ENCODE data around the gene CDH18.

CDH18 gene

GRCh38 chr5:19987612-19988361, at the start of gene CDH18:
TSS of gene CDH18 (minus strand) at chr5:19988200. CDS start at chr5:19838986, 149,214 bp downstream.
- DNase-seq = peak; percentile 37

- DNase-seq = no peak
Measured at GRCh38 chr5:20034717-20035116, 46.7 kb upstream of the CDH18 start.

GRCh38 chr5:20033881-20034280, 45.9 kb upstream of the CDH18 start:
- DNase-seq = no peak

- no peak for DNase-seq
Measured at GRCh38 chr5:20032896-20033295, 44.9 kb upstream of the CDH18 start.

GRCh38 chr5:20030125-20030524, 42.1 kb upstream of the CDH18 start:
- DNase-seq = no peak

GRCh38 chr5:20029266-20029665, 41.3 kb upstream of the CDH18 start:
- DNase-seq = no peak

GRCh38 chr5:20028506-20028905, 40.5 kb upstream of the CDH18 start:
- no peak for DNase-seq

GRCh38 chr5:20023686-20024180, 35.7 kb upstream of the CDH18 start:
- DNase-seq = no peak

- DNase-seq = no peak
Measured at GRCh38 chr5:20020247-20020646, 32.2 kb upstream of the CDH18 start.

- no peak for DNase-seq
Measured at GRCh38 chr5:20017021-20017420, 29.0 kb upstream of the CDH18 start.

GRCh38 chr5:20000416-20000815, 12.4 kb upstream of the CDH18 start:
- DNase-seq = no peak

GRCh38 chr5:19988457-19988856, 457 bp upstream of the CDH18 start:
- no peak for DNase-seq

- DNase-seq = no peak
Measured at GRCh38 chr5:19986806-19987205, 1.2 kb downstream of the CDH18 start.

GRCh38 chr5:19986031-19986619, 1.9 kb downstream of the CDH18 start:
- DNase-seq = no peak

- no peak for DNase-seq
Measured at GRCh38 chr5:19978476-19978875, 9.5 kb downstream of the CDH18 start.

GRCh38 chr5:19977099-19977498, 10.9 kb downstream of the CDH18 start:
- no peak for DNase-seq

GRCh38 chr5:19975795-19976194, 12.2 kb downstream of the CDH18 start:
- DNase-seq = no peak

- no peak for DNase-seq
Measured at GRCh38 chr5:19960451-19960850, 27.5 kb downstream of the CDH18 start.

- no peak for DNase-seq
Measured at GRCh38 chr5:19959830-19960384, 28.1 kb downstream of the CDH18 start.

GRCh38 chr5:19950897-19951296, 37.1 kb downstream of the CDH18 start:
- DNase-seq = no peak

- DNase-seq = no peak
Measured at GRCh38 chr5:19940192-19940591, 47.8 kb downstream of the CDH18 start.

- DNase-seq = no peak
Measured at GRCh38 chr5:19930451-19930850, 57.5 kb downstream of the CDH18 start.

- DNase-seq = no peak
Measured at GRCh38 chr5:19928562-19929421, 59.2 kb downstream of the CDH18 start.
